GM18909 (cell line): ENCODE results near the gene GLIS1.

Experiments used
- ATAC-seq: cut with Tn5 transposase; IDR thresholded peaks from one replicate; pipeline ENCODE4 v1.9.1; 2021; ENCODE audit warnings: mild to moderate bottlenecking; ENCODE audit not compliant: unreplicated experiment, poor library complexity

Gene GLIS1

DNA sequence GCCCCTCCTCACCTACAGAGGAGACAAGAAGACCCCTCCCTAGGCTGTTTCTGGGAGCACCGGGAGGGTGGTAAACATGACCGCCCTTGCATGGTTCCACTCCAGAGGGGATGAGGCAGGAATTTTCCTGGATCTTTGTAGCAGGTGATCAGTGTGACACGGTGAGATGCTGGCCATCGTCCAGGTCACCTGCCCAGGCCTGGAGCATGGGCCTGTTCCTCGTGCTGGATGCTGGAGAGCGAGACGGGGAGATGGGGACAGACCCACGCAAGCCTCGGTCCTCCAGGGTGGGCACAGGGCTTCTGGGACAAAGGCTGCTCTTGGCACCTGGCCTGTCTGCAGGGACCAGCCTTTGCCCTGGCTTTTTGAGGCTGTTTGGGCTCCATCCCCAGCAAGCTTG is 233.6 kb downstream of the GLIS1 start:
- no peak for ATAC-seq

GRCh38 chr1:53504901-53505300 is 234.1 kb downstream of the GLIS1 start:
- no peak for ATAC-seq

GRCh38 chr1:53503433-53504217 is 235.3 kb downstream of the GLIS1 start:
- no peak for ATAC-seq

DNA sequence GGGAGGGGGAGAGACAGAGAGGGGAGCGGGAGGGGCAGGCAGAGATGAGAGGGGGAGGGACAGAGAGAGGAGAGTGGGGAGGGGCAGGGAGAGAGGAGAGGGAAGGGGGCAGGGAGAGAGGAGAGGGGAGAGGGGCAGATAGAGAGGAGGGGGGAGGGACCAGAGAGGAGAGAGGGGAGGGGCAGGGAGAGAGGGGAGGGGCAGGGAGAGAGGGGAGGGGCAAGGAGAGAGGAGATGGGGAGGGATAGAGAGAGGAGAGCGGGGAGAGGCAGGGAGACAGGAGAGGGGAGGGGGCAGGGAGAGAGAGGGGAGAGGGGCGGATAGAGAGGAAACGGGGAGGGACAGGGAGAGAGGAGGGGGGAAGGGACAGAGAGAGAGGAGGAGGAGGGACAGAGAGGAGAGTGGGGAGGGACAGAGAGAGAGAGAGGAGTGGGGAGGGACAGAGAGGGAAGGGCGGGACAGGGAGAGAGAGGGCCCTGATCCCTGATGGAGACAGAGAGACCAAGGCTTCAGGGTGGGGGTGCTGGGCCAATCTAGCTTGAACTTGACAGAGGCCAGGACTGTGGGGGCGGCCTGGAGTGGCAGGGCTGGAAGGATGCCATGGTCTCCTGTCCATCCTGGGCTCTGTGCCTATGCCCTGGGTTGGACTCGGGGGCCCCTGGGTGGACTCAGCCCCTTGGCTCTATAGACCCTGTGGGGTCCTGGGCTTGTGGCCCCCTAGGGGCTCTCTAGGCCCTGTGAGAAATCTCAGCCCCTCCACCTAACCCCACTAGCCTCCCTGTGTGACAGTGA is 236.1 kb downstream of the GLIS1 start:
- no peak for ATAC-seq

- no peak for ATAC-seq
These were observed 237.6 kb downstream of the GLIS1 start for GRCh38 chr1:53501065-53502005.

GRCh38 chr1:53500204-53501064 is 238.5 kb downstream of the GLIS1 start:
- ATAC-seq, result no peak

GRCh38 chr1:53499257-53500203 is 239.4 kb downstream of the GLIS1 start:
- no peak for ATAC-seq

DNA sequence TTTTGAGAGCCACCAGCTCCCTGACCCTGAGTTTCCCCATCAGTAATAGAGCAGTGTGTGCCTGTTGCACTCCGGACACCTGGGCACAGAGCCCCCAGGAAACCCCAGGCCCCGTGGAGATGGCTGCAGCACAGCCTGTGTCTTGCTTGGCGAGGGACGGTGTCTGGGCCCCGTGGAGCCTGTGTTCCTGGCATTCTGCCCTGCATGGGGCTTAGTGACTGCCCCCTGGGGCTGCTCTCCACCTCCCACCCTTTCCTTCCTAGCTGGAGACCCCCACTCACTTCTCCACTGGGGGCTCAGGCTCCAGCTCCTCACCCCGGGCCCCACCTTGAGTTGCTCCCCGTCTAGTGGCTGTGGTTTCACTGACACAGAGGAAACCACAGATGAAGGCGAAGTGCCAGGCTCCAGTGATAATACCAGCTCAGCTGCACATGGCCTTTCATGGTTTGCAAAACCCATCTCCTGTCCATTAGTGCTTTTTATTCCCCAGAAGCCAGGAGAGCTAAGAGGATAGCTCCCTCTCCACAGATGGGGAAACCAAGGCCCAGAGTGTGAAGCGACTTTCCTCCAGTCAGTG is 240.3 kb downstream of the GLIS1 start:
- ATAC-seq, result no peak

GRCh38 chr1:53495633-53496345 is 243.2 kb downstream of the GLIS1 start:
- ATAC-seq, result no peak

GRCh38 chr1:53490351-53490750 is 248.6 kb downstream of the GLIS1 start:
- ATAC-seq, result no peak

GRCh38 chr1:53486395-53487026 is 252.5 kb downstream of the GLIS1 start:
- ATAC-seq, result no peak

GRCh38 chr1:53485478-53486394 is 253.2 kb downstream of the GLIS1 start:
- no peak for ATAC-seq

DNA sequence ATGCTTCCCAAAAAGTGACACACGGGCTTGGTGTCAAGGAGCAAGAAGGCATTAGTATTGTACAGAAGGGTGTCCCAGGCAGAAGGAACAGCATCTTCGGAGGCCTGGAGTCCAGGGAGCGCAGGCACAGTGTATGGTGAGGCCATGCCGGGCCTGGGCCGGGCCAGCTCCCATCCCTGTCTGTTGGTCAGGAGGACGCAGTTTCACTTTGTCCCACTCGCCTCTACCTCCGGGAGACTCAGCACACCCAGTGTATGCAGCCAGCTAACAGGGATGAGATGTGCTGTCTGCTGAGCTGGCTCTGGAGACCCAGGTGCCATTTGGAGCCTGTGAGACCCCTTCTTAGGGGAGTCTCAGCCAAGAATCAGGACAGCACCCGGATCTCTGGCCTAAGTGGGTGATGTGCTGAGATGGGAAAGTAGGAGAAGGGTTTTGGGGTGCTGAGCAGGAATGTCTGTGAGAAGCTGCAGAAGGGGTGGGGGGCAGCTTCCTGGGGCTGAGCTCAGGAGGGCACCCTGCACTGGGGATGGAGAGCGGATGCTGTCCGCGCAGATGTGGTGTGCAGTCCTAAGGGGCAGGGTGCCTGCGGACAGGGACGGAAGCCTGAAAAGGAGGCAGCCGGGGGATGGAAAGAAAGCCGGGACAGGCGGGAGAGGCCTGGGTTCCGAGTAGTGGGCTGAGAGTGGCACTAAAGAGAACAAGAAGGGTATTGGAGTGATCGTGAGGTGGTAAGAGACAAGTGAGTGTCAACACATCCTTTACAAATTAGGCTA is 254.1 kb downstream of the GLIS1 start:
- no peak for ATAC-seq

DNA sequence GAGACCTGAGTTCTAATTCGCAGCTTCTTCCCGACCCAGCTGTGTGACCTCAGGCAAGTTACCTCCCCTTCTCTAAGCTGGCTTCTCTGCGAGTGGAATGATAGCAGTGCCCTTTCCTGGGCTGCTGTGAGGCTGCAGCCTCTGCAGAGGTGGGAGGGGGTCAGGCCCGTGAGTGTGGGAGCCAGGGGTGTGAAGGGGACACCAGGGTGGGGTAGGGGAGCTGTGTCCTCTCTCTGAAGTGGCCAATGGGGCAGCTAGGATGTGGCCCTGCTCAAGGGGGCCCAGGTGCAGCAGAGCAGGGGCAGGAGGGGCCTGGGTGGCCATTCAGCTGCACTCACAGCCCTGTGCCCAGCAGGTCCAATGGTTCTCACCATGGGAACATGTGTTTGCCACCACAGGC is 255.3 kb downstream of the GLIS1 start:
- no peak for ATAC-seq

DNA sequence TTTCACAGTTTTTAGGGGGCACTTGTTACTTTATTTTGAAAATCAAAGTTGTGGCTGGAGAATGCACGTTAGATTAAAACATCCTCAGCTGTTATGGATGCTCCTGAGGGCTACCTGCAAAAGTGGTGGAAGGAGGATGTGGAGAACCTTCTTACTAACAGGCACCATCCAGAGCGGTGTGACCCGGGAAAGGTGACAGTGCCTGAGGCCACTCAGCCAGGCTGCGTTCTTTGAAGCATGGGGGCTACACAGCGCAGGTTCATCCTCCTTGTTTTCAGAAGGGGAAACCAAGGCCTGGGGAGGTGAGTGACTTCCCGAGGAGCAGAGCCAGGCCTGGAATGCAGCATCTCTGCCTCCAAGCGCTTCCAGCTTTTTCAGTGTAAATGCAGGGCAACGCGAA is 255.8 kb downstream of the GLIS1 start:
- no peak for ATAC-seq
